CD4-positive, alpha-beta T cell treated with Interleukin-21 for 1 hour (primary cell): ENCODE results near the gene RENBP.
A peak's percentile ranks its signal among the peaks of the same experiment; 100 is the strongest.

ENCODE experiments used
- DNase-seq: peaks from one replicate; pipeline ENCODE4 v3.0.0-alpha.2; 2020

The RENBP gene

GRCh38 chrX:153970357-153971123 lies 26.1 kb upstream of the RENBP start:
- peak; percentile 54 for DNase-seq

GRCh38 chrX:153969904-153970356 lies 25.5 kb upstream of the RENBP start:
- no peak for DNase-seq

- no peak for DNase-seq
Measured at GRCh38 chrX:153969125-153969903, 24.9 kb upstream of the RENBP start.

DNA sequence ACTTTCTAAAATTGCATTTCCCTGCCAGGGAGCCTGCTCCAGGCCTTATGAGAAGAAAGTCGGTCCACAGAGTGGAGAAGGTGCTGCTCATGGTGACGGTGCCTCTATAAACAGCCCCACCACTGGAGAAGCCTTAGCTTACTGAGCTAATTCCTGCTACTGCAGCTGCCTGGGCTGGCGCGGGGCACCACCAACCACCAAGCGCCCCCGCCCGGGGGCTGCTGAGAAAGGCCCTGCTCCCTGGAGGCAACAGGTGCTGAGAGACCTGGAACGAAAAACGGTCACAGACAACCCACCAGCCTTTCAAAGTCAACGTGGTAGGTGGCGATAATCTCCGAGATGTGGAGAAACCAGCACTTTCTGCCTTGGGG lies 24.3 kb upstream of the RENBP start:
- peak; percentile 53 for DNase-seq

DNA sequence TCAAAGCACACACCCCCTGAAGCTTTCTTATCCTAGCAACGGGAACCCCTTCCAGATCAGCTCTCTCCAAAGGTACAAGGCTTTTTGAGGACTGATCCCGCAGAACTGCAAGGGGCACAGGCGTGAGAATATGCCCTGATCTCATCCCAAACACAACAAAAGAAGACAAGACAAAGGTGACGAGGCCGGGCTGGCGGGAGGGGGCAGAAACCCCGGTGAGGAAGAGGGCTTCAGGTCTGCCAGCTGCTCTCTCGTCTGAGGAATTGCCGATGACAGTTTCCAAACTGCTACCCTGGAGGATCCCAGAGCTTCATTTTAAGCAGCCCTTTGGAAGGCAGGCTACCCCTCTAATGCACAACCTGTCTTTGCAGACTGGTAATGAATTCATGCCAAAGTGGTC lies 23.8 kb upstream of the RENBP start:
- DNase-seq = no peak

DNA sequence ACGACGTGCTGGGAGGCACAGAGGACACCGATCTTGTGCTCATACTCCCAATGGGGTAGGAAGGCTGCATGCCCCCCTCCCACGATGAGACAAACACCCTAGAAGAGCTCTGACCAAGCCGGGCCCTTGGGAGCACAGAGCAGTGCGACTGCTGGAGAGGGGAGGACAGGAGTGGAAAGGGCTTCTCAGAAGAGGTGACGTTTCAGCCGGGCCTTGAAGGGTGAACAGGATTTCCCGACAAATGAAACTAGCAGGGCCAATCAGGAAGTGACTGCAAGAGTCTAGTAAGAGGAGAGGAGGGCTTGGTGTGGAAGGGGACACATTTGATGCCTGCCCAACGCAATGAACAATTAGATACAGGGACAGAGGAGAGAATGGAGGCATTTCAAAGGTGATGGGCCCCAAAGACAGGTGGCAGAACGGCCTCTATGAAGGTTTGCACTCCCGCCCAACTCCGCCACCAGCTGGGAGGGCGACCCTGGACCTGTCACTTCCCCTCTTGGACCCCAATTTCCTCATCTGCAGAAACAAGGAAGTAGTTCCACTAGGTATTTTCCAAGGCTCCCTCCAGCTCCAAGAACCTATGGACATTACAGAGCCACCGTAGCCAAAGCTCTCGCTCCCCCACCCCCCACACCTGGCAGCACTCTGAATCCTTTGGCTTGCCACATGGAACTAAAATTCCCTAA lies 23.2 kb upstream of the RENBP start:
- peak; percentile 67 for DNase-seq

- DNase-seq = peak; percentile 37
Measured at GRCh38 chrX:153966841-153967535, 22.5 kb upstream of the RENBP start.

DNA sequence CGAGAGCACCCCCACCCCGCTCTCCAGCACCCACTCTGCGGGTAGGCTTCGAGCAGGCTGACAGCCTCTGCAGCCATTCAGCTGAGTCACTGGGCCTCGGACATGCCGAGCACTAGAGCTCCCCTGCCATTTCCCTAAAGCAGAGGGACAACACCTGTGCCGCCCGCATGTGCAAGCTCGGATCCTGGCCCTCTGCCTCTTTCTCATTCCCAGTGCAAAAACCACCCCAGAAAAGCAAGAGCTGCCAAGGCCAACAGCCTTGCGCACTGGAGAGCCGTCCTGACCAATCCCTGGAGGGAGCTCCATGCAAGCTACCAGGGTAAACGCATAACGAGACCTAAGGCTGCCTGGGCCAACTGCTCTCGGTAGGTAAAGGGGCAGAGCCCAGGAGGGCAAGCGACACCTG lies 21.8 kb upstream of the RENBP start:
- DNase-seq = no peak

DNA sequence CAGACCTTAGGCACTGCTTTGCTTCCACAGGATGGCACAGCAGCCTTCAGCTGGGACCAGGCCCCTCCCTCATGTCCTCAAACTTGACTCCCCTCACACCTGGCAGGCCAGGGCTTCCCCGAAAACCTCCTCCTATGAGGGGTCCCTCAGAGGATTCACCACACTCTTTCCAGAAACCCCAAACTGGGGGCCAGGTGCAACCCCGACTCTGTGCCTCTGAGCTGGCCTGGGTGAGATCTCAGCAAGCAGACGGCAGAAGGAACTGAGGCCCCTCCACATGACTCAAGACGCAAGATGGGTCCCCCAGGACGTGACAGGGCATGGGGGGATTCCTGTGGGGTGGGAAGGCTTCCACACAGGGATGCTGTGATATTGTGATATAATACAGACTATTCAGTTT lies 21.0 kb upstream of the RENBP start:
- DNase-seq = no peak

DNA sequence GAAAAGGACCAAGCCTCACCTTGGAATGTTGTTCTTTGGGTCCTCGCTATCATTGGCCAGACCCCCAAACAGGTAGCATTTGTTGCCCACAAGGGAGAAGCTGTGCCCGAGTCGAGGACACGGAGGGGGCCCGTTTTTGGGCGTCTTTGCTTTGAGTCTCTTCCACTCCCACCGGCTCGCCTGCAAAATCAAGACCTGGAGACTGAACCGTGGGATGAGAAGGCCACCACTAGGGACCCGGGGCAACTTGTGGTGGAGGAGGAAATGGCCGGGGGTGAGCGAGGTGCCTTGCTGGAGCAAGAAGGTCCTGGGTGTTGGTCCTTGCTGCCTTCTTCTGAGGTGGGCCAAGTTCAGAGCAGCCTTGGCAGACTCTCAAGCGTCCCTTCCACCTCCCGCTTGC lies 19.7 kb upstream of the RENBP start:
- no peak for DNase-seq

DNA sequence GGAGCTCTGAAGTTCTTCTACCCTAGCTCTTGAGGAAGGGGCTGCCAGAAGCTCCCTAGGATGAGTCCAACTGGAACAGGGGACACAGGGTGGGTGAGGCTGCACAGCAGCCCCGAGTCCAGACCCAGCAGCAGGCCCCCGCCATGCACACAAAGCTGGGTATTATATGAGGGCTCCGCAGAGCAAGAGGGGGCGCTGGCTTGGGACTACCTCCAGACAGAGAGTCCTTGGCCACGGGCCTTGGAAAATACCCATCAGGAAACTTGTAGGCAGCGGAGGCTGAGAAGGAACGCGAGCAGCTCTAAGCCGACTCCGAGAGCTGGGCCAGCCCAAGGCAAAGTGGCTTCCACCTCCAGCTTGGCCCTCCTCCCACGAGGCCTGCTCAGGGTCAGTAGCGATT lies 19.1 kb upstream of the RENBP start:
- no peak for DNase-seq

DNA sequence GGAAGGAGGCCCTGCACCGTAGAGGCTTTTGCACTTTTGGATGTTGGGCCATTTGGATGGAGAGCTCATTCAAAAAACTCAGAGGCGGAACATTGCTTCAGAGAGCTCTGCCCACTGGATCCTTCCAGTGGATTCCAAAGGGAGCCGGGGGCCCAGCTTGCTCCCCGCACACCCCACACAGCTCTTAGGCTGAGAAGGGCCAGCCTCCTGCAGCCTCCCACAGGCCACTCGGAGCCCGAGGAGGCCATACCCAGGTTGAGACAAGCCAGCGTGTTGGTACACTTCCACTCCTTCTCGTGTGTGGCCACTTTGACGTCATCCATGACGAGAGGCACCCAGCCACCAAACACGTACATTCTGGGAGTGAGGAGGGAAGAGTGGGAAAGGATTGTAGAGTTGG lies 16.8 kb upstream of the RENBP start:
- DNase-seq = no peak

GRCh38 chrX:153960786-153961185 lies 16.3 kb upstream of the RENBP start:
- no peak for DNase-seq

DNA sequence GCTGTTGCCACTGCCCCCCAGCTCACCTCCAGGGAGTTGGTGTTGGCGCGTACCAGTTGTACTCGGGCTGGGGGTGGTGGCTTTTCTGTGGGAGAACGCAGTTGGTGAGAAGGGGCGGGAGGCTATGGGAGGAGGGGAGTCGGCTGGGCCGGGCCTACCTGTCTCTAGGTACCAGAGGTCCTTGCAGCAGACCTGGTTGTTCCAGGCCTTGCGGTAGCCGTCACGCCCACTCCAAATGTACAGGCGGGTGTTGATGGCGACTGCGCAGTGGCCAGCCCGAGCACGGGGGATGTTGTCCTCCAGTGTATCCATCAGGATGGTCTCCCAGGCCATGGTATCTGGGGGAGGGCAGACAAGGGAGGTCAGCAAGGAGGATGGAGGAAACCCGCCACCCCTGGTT lies 15.6 kb upstream of the RENBP start:
- no peak for DNase-seq

GRCh38 chrX:153959649-153960048 lies 15.2 kb upstream of the RENBP start:
- no peak for DNase-seq

DNA sequence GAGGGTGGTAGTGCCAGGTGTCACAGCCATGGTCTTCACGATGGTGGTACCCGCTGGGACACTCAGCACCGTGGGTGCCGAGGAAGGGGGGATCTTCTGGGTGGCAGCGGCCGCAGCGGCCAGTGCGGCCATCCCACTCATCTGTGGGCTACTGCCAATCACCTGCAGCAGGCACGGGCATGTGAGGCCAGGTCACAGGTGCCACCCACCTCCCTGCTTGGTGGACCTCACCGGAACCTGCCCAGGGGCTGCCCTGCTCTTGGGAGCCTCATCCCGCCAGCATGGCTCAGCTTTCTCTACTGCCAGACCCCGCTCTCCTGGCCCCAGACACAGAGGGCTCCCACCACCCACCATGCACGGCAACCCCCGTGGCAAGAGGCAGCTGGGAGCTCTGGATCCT lies 14.2 kb upstream of the RENBP start:
- no peak for DNase-seq

DNA sequence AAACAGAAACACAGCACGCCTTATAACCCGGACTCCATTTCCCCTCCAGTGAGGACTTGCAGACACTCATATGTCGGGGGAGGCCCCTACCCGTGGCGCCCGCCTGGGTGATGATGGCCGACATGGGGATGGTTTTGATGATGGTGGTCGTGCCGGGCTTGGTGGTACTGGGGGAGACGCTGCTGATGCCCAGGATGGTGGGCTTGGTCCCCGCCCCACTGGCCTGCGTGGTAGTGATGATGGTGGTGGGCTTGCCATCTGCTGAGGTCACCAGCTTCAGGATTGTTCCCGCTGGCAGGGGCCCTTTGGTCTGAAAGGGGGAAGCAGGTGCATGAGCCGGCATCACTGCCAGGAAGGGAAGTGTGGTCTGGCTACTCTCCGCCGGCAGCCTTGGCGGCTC lies 12.8 kb upstream of the RENBP start:
- DNase-seq = no peak

GRCh38 chrX:153956044-153956907 lies 11.8 kb upstream of the RENBP start:
- no peak for DNase-seq

DNA sequence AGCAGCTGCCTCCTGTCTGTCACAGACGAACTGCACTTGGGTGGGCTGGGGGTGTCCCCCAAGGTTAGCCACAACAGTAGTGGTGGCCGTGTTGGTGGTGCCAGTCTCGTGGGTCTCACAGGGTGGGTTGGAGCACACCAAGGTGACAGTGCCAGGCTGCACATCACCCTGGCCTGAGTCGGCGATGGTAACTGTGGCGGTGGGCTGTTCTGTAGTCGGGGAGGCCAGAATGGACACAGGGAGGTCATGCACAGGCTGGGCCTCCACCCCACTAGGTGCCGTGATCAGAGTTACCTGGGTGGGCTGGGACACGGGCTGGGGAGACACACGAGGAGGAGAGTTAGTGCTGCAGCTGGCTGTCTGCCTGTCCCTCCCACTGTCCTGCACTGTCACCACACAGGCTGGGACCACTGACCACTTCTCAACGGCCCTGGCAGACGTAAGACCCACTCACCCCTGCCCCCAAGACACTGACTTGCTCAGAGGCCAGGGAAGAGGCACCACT lies 10.8 kb upstream of the RENBP start:
- DNase-seq = no peak

DNA sequence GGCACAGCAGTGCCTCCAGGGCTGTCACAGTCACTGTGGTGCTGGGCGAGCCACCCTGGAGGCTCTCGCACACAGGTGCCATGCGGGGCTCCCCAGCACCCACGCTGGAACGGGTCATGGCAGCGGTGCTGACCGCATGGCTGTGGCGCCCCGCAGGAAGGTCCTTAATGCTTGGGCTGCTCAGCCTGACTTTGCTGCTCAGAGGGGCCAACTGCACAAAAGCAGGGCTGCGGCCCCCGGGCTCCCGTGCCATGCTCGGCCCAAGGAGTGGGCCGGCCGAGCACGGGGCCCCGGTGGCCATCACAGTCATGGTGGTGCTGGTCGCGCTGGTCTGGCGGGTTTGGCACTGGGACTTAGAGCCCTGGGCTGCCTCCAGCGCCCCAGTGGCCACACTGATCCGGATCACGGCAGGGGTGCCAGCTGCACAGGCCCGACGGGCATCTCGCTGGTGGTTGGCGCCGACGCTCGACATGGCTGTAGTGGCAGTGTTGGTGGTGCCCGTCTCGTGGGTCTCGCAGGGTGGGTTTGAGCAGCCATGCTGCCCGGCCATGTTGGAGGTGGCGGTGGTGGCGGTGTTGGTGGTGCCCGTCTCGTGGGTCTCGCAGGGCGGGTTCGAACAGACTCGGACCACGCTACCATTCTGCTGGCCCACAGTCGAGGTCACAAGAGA lies 10.2 kb upstream of the RENBP start:
- no peak for DNase-seq

- DNase-seq = no peak
Measured at GRCh38 chrX:153953892-153954557, 9.6 kb upstream of the RENBP start.
